Embryonic facial prominence (tissue), 1 donor: Measurements from ENCODE around the gene SUN2.

ENCODE experiments used
- DNase-seq: peaks from one replicate; pipeline ENCODE4 v3.0.0-alpha.2; 2016; ENCODE audit errors: extremely low spot score

Gene SUN2

DNA sequence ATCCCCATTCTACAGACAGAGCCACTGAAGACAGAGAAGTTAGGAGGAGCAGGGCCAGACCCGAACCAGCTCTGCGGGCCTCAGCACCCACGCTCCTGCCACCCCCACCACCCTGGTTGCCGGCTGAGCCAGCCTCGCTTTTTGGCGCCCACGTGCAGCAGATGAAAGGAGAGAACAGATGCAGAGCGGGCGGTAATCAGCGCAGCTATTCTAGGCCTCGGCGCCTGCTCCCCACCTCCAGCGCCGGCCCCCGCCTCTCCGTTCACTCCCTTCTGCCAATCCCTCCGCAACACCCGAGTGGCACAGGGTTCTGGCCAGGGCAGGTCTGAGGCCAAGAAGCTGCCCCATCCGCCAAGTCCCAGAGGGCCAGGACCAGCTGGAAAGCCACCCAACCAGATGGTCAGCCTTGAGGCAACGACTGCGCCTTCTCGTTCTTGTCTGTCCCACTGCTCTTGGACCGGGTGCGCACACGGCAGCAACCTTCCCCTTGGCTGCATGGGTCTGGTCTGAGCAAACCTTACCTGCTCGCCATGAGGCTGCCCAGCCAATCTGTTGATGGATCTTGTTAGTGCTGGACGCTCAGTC lies 21.4 kb upstream of the SUN2 start:
- no peak for DNase-seq

DNA sequence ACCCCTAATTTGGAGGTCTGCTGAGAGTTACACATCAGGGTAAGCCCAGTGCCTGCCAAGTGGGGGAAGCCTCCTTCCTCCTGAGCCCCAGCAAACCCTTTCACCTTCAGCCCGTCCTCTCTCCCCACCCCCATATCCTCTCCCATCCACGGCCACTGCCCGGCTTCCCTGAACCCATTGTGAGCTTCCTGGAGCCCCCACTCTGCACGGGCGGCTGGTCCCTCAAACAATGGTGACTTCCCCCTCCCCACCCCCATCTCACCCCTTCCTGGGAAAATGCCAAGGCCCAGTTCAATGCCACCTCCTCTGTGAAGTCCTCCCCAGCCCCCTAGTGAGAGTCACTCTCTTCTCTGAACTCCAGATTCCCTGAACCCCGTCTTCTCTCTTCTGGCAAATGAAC lies 20.3 kb upstream of the SUN2 start:
- no peak for DNase-seq

DNA sequence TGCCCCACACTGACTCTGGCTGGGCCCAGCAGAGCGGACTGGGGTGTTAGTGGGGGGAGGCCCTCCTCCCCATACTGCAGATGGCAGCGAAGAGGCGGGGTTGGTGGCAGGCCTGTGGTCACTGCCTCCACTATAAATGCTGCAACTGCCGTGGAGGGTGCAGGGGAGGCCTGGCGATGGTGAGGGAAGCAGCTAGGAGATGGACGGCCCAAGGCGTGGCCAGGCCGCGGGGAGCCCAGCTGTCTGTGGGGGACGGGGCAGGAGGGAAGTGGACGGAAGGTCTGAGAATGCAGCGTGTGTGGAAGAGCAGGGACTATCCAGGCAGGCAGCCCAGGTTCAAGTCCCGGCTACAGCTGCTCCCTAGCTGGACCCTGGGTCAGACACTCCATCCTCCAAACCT lies 19.9 kb upstream of the SUN2 start:
- no peak for DNase-seq

DNA sequence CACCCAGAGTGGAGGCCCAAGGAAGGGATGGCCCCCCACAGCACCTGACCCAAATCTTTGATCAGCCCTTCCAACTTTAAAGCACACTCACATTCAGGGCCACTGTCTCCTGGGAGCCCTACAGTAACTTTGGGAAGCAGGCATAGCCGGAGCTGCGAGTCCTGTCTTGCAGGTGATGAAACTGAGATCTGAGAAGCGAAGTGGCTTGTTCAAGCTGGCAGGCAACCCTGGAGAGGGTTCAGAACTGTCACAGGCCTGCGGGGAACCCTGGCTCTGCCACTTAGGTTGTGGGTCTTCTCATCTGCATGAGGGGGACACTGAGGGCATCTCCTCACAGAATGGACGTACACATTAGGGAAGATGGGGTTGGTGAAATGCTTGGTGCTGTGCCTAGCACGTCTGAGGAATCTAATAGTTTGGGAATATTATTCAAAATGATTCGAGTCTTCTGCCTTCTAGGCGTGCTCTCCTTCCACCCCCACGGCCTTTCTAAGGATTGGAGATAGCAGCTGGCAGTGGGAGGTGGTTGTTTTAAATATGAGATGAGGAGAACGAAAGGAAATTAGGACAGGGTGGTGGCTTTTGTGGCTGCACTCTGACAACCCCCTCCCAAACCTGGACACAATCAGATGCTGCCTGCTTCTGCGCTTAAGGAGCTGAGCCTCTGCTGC lies 18.8 kb upstream of the SUN2 start:
- DNase-seq, result no peak

DNA sequence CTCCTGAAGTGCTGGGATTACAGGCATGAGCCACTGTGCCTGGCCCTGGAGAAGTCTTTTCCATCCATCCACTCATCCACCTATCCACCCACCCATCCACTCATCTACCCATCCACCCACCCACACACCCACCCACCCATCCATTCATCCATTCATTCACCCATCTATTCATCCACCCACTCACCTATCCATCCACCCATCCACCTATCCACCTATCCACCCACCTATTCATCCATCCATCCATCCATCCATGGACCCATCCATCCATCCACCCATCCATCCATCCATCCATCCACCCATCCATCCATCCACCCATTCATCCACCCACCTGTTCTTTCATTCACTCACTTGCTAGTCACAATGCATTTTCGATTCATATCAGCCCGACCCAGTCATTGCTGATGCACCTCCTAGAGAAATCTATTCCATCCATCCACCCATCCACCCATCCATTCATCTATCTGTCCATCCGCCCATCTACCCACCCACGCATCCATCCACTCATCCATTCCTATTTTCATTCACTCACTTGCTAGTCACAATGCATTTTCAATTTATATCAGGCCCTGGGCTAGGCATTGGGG lies 17.7 kb upstream of the SUN2 start:
- DNase-seq, result no peak

DNA sequence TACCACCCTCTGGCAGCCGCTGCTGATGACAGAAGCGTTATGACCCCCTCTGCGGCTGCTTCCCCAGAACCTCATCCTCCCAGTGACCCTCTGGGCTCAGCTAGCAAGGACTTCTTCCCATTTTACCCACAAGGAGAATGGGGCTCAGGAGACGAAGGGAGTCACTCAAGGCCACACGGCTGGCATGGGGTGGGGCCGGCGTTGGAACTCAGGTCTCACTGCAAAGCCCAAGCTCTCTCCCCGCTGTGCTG lies 16.8 kb upstream of the SUN2 start:
- no peak for DNase-seq

DNA sequence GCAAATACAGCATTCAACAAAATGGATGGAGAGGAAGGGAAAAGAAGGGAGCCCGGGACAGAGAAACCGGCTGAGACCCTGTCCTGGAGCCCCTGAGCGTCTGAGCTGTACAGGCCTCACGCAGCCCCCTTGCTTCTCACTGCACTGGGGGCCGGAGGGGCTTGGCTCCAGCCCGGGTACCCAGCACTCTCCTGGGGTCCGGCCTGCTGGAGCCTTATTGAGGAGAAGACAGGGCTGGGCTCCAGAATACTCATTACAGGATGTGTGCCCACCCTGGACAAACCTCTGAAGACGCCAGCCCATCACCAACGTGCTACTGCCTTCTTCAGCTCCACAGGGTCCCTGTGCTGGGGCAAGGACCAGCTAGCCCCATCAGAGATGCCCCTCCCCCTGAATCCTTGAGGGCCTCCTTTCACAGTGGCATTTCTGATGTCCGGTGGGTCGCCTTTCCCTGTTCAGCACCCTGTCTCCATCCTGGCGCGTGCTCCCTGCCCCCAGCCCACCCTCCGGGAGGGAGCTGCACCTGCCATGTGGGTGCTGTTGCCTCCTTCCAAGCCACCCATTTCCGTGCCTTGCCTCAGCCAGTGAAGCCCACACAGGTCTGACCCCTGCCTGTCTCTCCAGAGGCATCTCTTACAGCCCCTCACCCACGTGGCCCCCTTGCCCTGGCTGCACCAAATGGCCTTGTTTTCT lies 14.6 kb upstream of the SUN2 start:
- DNase-seq, result no peak

DNA sequence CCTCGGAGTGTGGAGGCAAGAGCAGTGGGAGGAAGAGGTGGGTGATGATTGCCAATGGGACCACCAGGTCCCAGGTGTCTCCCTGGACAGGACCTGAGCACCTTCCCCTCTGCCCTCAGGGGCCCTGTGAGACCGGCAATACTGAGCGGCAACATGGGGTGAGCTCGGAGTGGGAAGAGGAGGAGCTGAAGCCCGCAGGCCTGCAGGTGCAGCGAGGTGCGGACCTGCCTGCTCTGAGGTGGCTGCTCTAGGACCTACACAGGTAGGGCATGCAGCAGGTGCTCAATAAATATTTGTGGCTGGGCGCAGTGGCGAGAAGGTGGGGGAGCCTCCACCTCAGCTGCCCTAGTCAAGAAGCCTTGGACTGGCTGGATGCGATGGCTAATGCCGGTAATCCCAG lies 12.2 kb upstream of the SUN2 start:
- no peak for DNase-seq

DNA sequence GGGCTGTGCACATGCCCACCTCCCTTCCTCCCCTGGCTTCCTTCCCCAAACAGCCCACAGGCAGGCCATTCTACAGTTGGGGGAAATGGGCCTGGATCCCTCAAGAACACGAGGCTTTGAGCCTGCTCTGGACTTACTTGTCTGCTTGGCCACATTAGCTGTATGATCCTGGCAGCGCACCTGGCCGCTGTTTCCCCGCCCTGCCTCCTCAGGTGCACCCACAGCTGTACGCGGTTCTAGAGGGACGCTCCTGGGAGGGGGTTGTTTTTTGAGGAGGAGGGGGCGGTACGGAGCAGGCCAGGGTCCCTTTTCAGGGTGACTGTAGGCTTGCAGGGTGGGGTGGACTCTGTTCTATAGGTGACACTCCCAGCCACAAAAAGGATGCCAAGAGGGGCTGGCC lies 11.5 kb upstream of the SUN2 start:
- DNase-seq, result no peak

DNA sequence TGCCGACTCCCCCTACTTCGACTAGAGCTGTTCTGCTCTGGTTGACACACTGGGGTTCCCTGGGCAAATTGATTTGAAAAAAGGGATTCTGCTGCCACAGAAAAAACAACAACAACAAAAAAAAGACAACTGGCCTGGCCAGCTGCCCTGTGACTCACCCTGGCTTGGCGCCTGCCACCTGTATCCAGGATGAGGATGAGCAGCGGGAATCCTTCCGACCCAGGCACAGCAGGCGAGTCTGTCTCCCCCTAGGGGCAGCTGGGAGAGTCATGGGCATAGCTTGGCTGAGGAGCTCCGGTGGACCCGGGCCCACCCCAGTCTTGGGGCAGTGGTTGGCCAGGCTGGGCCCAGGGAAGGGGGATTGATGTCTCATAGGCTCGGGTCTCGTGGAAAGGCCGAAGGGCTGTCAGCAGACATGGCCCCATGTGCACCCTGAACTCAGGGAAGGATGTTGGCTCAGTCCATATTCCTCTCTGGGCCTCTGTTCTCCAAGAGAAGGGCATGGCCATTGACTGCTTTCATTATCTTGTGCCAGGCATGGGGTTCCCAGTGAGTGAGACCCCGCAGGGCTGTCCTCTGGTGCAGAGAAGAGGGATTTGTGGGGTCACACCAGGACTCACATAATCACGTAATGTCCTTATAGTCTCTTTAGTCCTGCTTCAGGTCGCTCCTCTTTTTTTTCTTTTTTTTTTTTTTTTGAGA lies 10.4 kb upstream of the SUN2 start:
- DNase-seq, result no peak

DNA sequence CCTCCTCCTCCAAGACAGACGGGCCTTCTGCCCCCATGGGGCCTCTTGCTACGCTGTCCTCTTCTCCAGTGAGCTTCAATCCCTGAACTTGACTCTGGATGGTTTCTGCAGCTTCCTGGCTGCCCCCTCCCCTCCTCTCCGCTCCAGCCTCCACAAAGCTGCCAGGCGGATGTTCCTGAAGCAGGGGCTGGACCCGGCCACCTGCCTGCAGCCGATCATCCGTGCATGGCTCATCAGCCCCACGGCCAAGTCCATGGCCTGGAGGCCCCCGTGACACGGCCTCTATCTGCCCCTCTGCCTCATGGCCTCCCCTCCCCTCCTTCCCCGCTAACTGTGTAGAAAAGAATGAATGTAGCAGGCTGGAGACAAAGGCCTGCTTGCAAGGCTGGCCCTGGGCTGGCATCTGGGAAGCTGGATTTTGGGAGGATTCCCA lies 6.8 kb upstream of the SUN2 start:
- DNase-seq, result no peak

DNA sequence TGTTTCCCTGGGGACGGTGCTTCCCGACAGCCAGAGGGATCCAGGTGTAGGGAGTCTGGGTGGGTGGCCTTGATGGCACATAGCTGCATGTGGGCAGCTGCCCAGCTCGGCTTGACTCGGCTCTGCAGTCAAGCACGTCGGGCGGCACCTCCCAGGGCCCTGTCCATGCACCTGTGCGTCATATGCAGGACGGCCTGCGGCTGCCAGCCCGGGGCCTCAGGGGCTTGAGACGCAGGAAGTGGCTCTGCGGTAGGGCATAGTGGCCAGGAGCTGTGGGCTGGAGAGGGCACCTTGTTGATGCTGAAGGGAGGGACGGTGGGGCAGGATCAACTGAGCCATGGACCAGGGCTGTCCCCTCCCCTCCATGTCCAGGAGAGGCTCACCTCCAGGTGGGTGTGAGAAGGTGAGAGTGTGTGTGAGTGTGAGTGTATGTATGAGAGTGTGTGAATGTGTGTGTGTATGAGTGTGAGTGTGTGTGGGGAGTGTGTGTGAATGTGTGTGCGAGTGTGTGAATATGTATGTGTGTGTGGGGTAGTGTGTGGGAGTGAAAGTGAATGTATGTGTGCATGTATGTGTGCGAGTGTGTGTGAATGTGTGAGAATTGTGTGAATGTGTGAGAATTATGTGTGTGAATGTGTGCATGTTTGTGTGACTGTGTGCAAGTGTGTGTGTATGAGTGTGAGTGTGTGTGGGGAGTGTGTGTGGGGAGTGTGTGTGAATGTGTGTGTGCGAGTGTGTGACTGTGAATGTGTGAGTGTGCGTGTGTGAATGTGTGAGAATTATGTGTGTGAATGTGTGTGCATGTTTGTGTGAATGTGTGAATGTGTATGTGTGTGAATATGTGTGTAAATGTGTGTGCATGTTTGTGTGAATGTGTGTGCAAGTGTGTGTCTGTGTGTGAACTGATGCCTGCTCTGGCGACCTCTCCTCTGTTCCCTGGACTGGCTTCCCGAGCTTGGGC lies 5.7 kb upstream of the SUN2 start:
- DNase-seq, result no peak

DNA sequence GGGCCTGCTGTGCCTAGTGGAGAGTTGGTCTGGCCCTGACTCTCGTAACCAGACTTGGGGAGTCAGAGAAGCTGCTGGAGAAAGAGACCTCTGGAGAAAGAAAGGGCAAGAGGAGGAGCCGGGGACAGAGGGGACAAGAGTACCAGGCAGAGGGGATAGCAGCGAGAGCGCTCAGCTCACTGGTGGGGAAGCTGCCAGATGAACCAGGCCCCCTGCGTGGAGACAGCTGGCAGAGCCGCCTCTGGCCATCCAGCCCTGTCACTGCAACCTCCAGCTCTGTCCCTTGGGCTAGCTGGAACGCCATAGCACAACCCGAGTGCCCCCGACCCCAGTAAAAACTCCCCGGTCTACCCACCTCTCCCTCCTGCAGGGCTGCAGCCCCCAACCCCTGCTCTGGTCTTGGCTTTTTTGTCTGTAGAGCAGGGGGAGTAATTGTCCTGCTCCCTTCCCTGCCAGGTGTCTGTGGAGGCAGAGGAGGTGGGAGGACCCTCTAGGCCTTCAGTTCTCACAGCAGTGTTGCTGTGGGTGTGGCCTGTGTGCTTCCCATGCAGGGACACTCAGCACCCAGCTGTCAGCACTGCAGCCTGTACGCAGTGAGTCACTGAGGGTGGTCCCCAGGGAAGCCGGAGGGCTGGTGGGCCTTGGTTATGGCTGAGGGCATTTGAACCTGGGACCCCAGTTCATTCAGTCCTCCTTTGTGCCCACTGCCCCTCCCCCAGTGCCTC lies 4.8 kb upstream of the SUN2 start:
- no peak for DNase-seq

DNA sequence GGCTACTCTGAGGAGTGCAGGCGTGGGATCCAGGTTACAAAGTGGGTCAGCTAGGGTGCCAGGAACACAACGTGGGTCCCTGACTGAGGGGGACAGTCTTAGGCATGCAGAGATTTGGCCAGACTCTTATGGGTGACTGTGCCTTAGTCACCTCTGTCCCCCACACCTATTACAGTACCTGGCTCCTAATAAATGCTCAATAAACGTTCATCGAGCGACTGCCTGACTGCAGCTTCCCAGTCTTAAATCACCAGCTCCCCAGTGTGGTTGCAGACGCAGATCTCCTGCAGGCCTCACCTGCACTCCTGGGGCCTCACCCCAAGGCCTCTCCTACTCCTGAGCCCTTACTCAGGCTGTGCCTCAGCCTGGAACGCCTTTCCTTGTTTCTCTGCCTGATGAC lies 3.2 kb upstream of the SUN2 start:
- no peak for DNase-seq

DNA sequence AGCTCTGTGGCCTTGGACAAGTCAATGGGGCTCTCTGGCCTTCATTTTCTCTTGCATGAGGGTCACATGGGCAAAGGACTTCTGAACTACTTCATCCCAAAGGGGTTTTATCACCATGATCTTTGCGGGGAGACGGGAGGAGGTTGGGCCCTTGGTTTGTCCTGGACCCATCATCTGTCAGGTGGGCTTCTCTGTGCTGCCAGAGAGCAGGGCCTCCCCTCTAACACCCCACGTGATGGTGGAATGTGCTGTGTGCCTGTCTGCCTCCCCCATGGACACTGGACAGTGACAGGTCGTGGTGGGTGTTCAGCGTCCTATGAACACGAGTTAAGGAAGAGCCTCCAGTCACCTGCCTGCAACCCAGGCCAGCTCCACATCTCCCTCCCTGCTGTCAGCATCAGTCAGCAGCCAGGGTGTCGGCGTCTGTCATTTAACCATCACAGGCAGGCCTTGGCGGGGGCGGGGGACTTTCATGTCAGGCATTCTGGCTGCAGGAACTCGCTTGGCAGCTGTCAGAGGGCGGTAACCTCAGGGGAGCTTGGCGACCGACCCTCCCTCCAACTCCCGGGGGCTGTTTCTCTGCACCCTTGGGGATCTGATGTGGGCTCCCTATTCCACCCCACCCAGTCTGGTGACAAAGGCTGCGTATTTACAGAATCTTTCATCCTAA lies 2.6 kb upstream of the SUN2 start:
- no peak for DNase-seq

DNA sequence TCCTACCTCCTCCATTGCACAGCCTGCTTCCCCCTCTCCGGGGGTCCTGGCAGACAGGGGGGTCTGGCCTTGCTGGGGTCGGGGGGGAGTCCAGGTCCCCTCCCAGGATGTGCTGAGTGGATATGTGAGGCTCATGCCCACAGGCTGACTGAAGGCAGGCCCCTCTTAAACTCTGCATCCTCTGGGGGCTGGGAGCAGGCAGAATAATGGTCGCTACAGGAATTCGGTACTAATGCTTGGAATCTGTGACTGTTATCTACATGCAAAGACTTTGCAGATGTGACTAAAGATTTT lies 1.6 kb upstream of the SUN2 start:
- no peak for DNase-seq

DNA sequence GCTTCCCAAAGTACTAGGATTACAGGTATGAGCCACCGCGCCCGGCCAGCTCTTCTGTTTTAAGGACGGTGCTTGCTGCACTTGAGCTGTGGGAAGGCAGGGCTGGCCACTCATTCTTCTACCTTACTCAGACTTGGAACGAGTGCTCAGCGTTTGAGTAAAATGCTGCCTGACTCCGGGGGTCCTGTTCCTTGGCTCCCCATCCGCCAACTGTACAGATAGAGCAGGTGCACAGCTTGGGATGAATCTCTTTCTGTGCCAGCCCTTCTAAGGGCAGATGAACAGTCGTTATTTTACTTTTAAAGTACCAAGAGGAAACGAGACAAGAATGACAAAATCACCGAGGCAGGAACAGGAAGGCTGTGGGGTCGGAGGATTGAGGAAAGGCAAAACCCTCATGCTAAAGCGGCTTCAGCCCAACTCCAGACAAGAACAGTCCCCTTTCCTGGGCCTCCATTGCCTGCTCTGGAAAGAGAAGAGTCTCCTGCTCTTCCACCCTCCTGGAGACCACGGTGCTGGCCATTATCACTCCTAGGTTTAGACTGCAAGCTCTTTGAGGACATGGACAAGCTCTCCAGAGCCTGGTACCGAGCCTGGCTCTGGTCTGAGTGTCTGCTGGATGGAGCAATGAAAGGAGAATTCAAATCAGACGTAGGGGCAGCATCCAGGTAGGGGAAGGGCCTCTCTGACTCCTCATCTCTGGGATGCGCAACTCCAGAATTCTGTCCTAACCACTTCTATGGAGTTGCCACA lies 1.1 kb upstream of the SUN2 start:
- DNase-seq, result no peak

DNA sequence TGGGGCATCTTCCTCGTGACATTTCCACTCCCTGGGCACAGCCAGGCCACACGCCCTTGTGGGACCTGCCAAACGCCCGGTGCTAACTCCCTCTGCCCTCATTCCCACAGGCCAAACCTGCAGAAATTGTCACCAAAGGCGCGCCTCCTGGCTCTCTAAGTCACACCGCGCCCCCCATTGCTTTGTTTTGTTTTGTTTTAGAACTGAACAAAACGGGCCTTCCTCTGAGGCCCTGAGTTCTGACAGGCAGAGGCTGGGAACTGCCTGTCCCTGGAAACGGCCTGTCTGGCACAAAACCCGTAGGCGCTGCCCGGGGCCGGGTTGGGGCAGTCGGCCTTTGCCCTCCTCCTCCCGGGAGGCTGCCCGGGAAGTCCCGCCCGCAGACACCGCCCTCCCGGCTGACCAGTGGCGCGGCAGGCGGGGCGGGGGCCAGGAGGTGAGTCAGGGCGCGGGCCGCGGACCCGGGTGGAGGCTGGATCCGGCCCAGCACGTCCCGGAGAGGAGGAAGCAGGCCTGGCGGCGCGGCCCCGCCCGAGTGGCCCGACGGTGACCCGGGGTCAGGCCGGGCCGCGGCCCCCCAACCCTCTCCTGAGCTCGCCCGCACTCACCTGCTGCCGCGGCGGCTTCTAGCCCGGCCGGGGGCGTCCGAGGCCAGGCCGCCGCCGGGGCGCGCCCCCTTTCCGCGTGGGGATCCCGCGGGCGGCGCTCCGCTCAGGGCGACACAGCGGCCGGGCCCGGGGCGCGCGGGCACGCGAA lies 465 bp downstream of the SUN2 start:
- no peak for DNase-seq

DNA sequence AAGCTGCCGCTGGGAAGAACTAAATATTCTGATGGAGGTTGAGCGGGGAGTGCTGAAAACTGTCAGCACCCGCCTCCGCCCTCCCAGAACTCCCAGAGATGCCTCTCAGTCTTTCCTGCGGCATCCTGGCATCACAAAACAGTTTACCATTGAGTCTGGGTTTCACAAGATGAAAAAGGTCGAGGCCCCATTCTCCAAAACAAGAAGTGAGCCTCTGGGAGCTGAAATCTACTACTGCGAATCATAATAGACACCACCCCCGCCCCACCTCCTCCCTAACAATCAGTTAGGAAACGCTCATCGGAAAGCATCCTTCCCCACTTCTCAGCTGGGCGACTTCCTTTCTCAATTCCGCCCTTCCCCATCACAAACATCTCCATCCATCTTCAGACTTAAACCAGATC lies 1.0 kb downstream of the SUN2 start:
- no peak for DNase-seq
